IMR-90 (cell line): ENCODE results near the gene PDE5A. TPM values are rescaled to one million over a fixed set of nuclear protein-coding genes. Genes with fewer than 3 reads are reported as not detected.

Experiments used
- ATAC-seq: fragments of 200-7000 bp; cut with Tn5 transposase; 2 replicates; pipeline ENCODE4 v1.9.1; 2020; ENCODE audit warnings: low read depth, mild to moderate bottlenecking, moderate library complexity
- BruUV-seq: library from RNA; stranded (reverse); fragments of 400-500 nt; replicated peaks from 2 replicates; lab custom pipeline; 2021; lab: Mats Ljungman, UMichigan
- CTCF ChIA-PET: fragments of 300-600 bp; formaldehyde crosslinking; extraction: SDS; loops from one replicate; lab custom pipeline; 2021; ENCODE audit warnings: antibody characterized with exemption; lab: Yijun Ruan, JAX
- POLR2A ChIA-PET: fragments of 300-600 bp; sonication (Branson Sonifier 250); formaldehyde crosslinking; loops from one replicate; lab custom pipeline; 2022; ENCODE audit warnings: antibody characterized with exemption; ENCODE audit not compliant: unreplicated experiment; lab: Charles Lee
- DNase-seq: peaks from one replicate; pipeline ENCODE4 v3.0.0; 2013
- H2AFZ ChIP-seq: replicated peaks from 2 replicates; pipeline ENCODE3; 2013; ENCODE audit warnings: low read length, mild to moderate bottlenecking; ENCODE audit not compliant: poor library complexity
- H2AK5ac ChIP-seq: 2 replicates; pipeline ENCODE4 v1.6.1; 2013; ENCODE audit warnings: low read depth, low read length, inconsistent platforms
- H2AK9ac ChIP-seq: replicated peaks from 2 replicates; pipeline ENCODE3; 2013; ENCODE audit warnings: mild to moderate bottlenecking, low read depth, low read length, moderate library complexity; ENCODE audit not compliant: poor library complexity
- H2BK120ac ChIP-seq: 2 replicates; pipeline ENCODE4 v1.6.1; 2013; ENCODE audit warnings: low read depth, low read length, inconsistent platforms
- H2BK15ac ChIP-seq: 3 replicates; pipeline ENCODE4 v1.6.1; 2013; ENCODE audit warnings: low read depth, low read length, inconsistent platforms
- H2BK20ac ChIP-seq: 2 replicates; pipeline ENCODE4 v1.6.1; 2013; ENCODE audit warnings: low read depth, mild to moderate bottlenecking, inconsistent platforms, low read length, moderate library complexity
- H2BK5ac ChIP-seq: 2 replicates; pipeline ENCODE4 v1.6.1; 2013; ENCODE audit warnings: mild to moderate bottlenecking, low read depth, low read length, inconsistent platforms; ENCODE audit not compliant: poor library complexity, severe bottlenecking
- H3K14ac ChIP-seq: replicated peaks from 2 replicates; pipeline ENCODE4 v1.6.1; 2013; ENCODE audit warnings: low read depth, low read length, inconsistent platforms
- H3K18ac ChIP-seq: 2 replicates; pipeline ENCODE4 v1.6.1; 2013; ENCODE audit warnings: low read depth, low read length, control low read depth
- H3K23ac ChIP-seq: 2 replicates; pipeline ENCODE4 v1.6.1; 2013; ENCODE audit warnings: low read depth, low read length, inconsistent platforms
- H3K27ac ChIP-seq: 2 replicates; pipeline ENCODE4 v1.5.1; 2013; ENCODE audit warnings: mild to moderate bottlenecking, control low read depth, low read length; ENCODE audit not compliant: insufficient read depth
- H3K27me3 ChIP-seq: 2 replicates; pipeline ENCODE4 v1.6.1; 2013; ENCODE audit warnings: low read length; ENCODE audit not compliant: control insufficient read depth, insufficient read depth
- H3K36me3 ChIP-seq: 2 replicates; pipeline ENCODE4 v1.6.1; 2013; ENCODE audit warnings: low read length, mixed read lengths; ENCODE audit not compliant: control insufficient read depth, insufficient read depth
- H3K4ac ChIP-seq: 2 replicates; pipeline ENCODE4 v1.6.1; 2013; ENCODE audit warnings: low read depth, low read length, inconsistent platforms
- H3K4me1 ChIP-seq: 2 replicates; pipeline ENCODE4 v1.6.1; 2013; ENCODE audit warnings: low read length, mixed read lengths; ENCODE audit not compliant: control insufficient read depth, insufficient read depth
- H3K4me2 ChIP-seq: 2 replicates; pipeline ENCODE4 v1.6.1; 2013; ENCODE audit warnings: low read depth, mild to moderate bottlenecking, control low read depth, low read length, moderate library complexity
- H3K4me3 ChIP-seq: 2 replicates; pipeline ENCODE4 v1.5.1; 2013; ENCODE audit warnings: low read depth, mild to moderate bottlenecking, control low read depth, low read length, moderate library complexity; ENCODE audit not compliant: insufficient read depth
- H3K56ac ChIP-seq: 2 replicates; pipeline ENCODE4 v1.6.1; 2013; ENCODE audit warnings: low read length, inconsistent platforms; ENCODE audit not compliant: insufficient read depth; ENCODE audit errors: extremely low read depth
- H3K79me1 ChIP-seq, 2 experiments: 2 replicates each; pipeline ENCODE4 v1.6.1; 2013; ENCODE audit warnings: low read length in 2 of 2, inconsistent platforms in 1 of 2, low read depth in 1 of 2
- H3K9ac ChIP-seq: 2 replicates; pipeline ENCODE4 v1.6.1; 2013; ENCODE audit warnings: low read depth, low read length, control low read depth
- H3K9me1 ChIP-seq: 2 replicates; pipeline ENCODE4 v1.6.1; 2013; ENCODE audit warnings: low read length, inconsistent platforms; ENCODE audit not compliant: insufficient read depth
- H3K9me3 ChIP-seq: 2 replicates; pipeline ENCODE4 v1.6.1; 2013; ENCODE audit warnings: low read length; ENCODE audit not compliant: control insufficient read depth, insufficient read depth
- H4K20me1 ChIP-seq: 2 replicates; pipeline ENCODE4 v1.6.1; 2013; ENCODE audit warnings: low read length, inconsistent platforms; ENCODE audit not compliant: insufficient read depth
- H4K5ac ChIP-seq: 2 replicates; pipeline ENCODE4 v1.6.1; 2013; ENCODE audit warnings: mild to moderate bottlenecking, low read depth, low read length, control low read depth
- H4K8ac ChIP-seq, 2 experiments: 2 replicates each; pipeline ENCODE4 v1.6.1; 2013; ENCODE audit warnings: low read depth in 2 of 2, low read length in 2 of 2, control low read depth in 1 of 2, inconsistent platforms in 1 of 2
- H4K91ac ChIP-seq: 2 replicates; pipeline ENCODE4 v1.6.1; 2013; ENCODE audit warnings: low read depth, low read length, inconsistent platforms; ENCODE audit not compliant: insufficient read depth
- BHLHE40 ChIP-seq: fragments of 150-350 bp; IDR thresholded peaks from 2 replicates; pipeline ENCODE4 v1.6.1; 2016; ENCODE audit warnings: mild to moderate bottlenecking, low read depth, low read length
- CEBPB ChIP-seq: IDR thresholded peaks from 2 replicates; pipeline ENCODE4 v1.6.1; 2012; ENCODE audit warnings: low read depth, low read length, improper control_type of control experiment
- CHD1 ChIP-seq: IDR thresholded peaks from 2 replicates; pipeline ENCODE4 v1.6.1; 2012; ENCODE audit warnings: low read depth, low read length, improper control_type of control experiment
- CTCF ChIP-seq: conservative IDR thresholded peaks from 2 replicates; pipeline ENCODE4 v1.5.1; 2012; ENCODE audit warnings: mild to moderate bottlenecking, low read depth, low read length, improper control_type of control experiment
- ELK1 ChIP-seq: fragments of 150-350 bp; IDR thresholded peaks from 2 replicates; pipeline ENCODE4 v1.6.1; 2016; ENCODE audit warnings: low read depth, mild to moderate bottlenecking, low read length, moderate library complexity, borderline replicate concordance
- FOS ChIP-seq: fragments of 150-350 bp; IDR thresholded peaks from 2 replicates; pipeline ENCODE4 v1.6.1; 2016; ENCODE audit warnings: low read depth, low read length
- MAFK ChIP-seq: IDR thresholded peaks from 2 replicates; pipeline ENCODE4 v1.6.1; 2012; ENCODE audit warnings: low read depth, low read length, improper control_type of control experiment
- MAZ ChIP-seq: IDR thresholded peaks from 2 replicates; pipeline ENCODE4 v1.6.1; 2012; ENCODE audit warnings: low read depth, mild to moderate bottlenecking, low read length, improper control_type of control experiment, moderate library complexity, borderline replicate concordance
- MXI1 ChIP-seq: IDR thresholded peaks from 2 replicates; pipeline ENCODE4 v1.6.1; 2012; ENCODE audit warnings: low read depth, mild to moderate bottlenecking, low read length, moderate library complexity, borderline replicate concordance
- NFE2L2 ChIP-seq: fragments of 150-350 bp; IDR thresholded peaks from 2 replicates; pipeline ENCODE4 v1.6.1; 2016; ENCODE audit warnings: low read depth, mild to moderate bottlenecking, low read length
- POLR2A ChIP-seq: IDR thresholded peaks from 2 replicates; pipeline ENCODE4 v1.6.1; 2012; ENCODE audit warnings: mild to moderate bottlenecking, low read depth, low read length
- RAD21 ChIP-seq: IDR thresholded peaks from 2 replicates; pipeline ENCODE4 v1.6.1; 2012; ENCODE audit warnings: low read length, improper control_type of control experiment
- SMC3 ChIP-seq: fragments of 150-350 bp; IDR thresholded peaks from 2 replicates; pipeline ENCODE4 v1.6.1; 2016; ENCODE audit warnings: low read depth, mild to moderate bottlenecking, antibody characterized with exemption, low read length, moderate library complexity
- USF2 ChIP-seq: fragments of 150-350 bp; IDR thresholded peaks from 2 replicates; pipeline ENCODE4 v1.6.1; 2017; ENCODE audit warnings: mild to moderate bottlenecking, antibody characterized with exemption, low read length, low read depth
- WGBS, 2 experiments: methylation state at CpG; one replicate each; pipeline versions ENCODE4 v1.1.5 to v1.1.7; 2013; ENCODE audit warnings: missing lambda C conversion rate in 2 of 2; ENCODE audit not compliant: insufficient read length in 1 of 2; ENCODE audit errors: extremely low coverage in 2 of 2; 5-methylcytosine and 5-hydroxymethylcytosine counted together
- dilution Hi-C: fragments of 300-500 bp; cut with HindIII; formaldehyde crosslinking; loops from one replicate; pipeline ENCODE4 v1.14.3; 2018; ENCODE audit warnings: low sequenced_read_pairs; ENCODE audit not compliant: unreplicated experiment
- in situ Hi-C: fragments of 300-500 bp; cut with MboI; formaldehyde crosslinking; loops from 3 replicates; pipeline ENCODE4 v1.14.3; 2019; ENCODE audit warnings: low sequenced_read_pairs, inconsistent platforms, mixed read lengths
- intact Hi-C: fragments of 100-400 bp; cut with micrococcal nuclease; formaldehyde crosslinking; loops from 2 replicates; pipeline ENCODE4 v1.10.0; 2022
- polyA plus RNA-seq, 3 experiments: library from polyadenylated mRNA; depleted of rRNA; stranded (reverse); fragments of >200 nt; gene quantifications; 2 replicates each; pipeline ENCODE4 v1.2.3, GENCODE V29; 2012; ENCODE audit warnings: low replicate concordance in 1 of 3
- total RNA-seq: library from RNA; depleted of rRNA; stranded (reverse); fragments of >200 nt; gene quantifications from 2 replicates; pipeline ENCODE4 v1.2.3, GENCODE V29; 2012

Gene PDE5A
- total and polyA plus RNA-seq, 2 of the 4 experiments (the other 2 are of a cell fraction): 101 to 770 TPM

GRCh38 chr4:119526786-119527550 lies 101.6 kb downstream of the PDE5A start:
- dilution Hi-C loops: no loop called here
- Histone ChIP-seq H2BK20ac (peak overlapping the region; percentile 59), H2AFZ (no peak overlapping the region), H3K9ac (peak overlapping the region; percentile 19; the same call in 1 of the 2 replicates), H3K79me1 (peaks cover 15 to 55% of the 10 kb centered on the region in 2 experiments), H3K4me1 (peaks cover 27% of the 10 kb centered on the region), H3K4ac (peak overlapping the region; percentile 51; the same call in 1 of the 2 replicates), H2BK5ac (peak overlapping the region; percentile 100), H3K18ac (peak overlapping the region; percentile 44; the same call in 1 of the 2 replicates), H3K4me2 (peak overlapping the region; percentile 71; the same call in 1 of the 2 replicates), H2BK120ac (peak overlapping the region; percentile 97), H2BK15ac (peak overlapping the region; percentile 5; the same call in 1 of the 3 replicates), H4K91ac (no peak overlapping the region), H3K36me3 (peaks cover 29% of the 10 kb centered on the region), H3K27me3 (no peaks in the 10 kb centered on the region), H2AK5ac (0 out of 2 replicates have a peak overlapping the region, but pooled peaks have one; percentile 12), H3K23ac (peak overlapping the region; percentile 97; the same call in 1 of the 2 replicates), H3K4me3 (no peak overlapping the region), H3K9me1 (peaks cover 16% of the 10 kb centered on the region), H3K56ac (peak overlapping the region; percentile 70), H4K8ac (peak overlapping the region; percentile 85 to 96), H3K9me3 (no peaks in the 10 kb centered on the region), H3K27ac (peak overlapping the region; percentile 68), H4K20me1 (peaks cover 18% of the 10 kb centered on the region; the same call in 1 of the 2 replicates), H4K5ac (peak overlapping the region; percentile 43; the same call in 1 of the 2 replicates), H2AK9ac (no peak overlapping the region), H3K14ac (peak overlapping the region; percentile 87; the same call in 1 of the 2 replicates)
- intact Hi-C loops: no loop called here
- in situ Hi-C loops: no loop called here
- DNase-seq (peak; percentile 62), ATAC-seq (no peak)
- no CpG with 5 or more reads among the region's 2 CpGs for WGBS, 2 experiments
- no TSS peak for BruUV-seq
- ChIA-PET POLR2A (no interaction called here), CTCF (interaction anchor here (0.6 kb wide), 1 partner anchor 146 kb away, joined by 3 read pairs; no protein-coding TSS in a partner anchor)
- TF ChIP-seq FOS (no peak), MAZ (no peak), SMC3 (no peak), USF2 (no peak), ELK1 (no peak), RAD21 (no peak), MXI1 (no peak), POLR2A (no peak), CTCF (no peak), MAFK (no peak), CEBPB (no peak), BHLHE40 (no peak), CHD1 (no peak), NFE2L2 (no peak)
